ENCODE results near the gene NLRX1.

Gene NLRX1

DNA sequence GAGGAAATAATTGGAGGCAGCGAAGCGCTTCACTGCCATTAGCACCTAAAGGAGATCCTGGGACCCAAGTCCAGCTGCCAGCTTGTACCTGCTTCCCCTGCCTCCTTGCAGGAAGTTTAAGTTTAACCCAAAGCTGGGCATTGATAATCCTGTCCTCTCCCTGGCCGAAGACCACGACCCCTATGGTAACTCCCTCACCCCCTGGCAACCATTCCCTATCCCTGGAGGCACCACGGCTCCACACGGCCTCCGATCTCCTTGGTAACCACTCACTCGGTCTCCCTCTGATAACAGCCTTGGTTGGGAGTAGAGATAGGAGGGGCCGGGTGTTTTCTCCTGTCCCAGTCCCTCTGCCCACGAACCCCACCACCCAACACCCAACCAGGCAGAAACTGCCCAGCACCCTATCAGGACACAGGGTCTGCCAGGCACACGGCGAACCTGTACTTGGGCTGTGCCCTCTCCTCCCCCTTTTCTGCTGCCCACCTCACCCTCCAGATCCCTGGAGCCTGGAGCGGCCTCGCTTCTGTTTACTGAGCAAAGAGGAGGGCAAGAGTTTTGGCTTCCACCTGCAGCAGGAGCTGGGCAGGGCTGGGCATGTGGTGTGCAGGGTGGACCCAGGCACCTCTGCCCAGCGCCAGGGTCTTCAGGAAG lies 17.6 kb downstream of the NLRX1 start:
- Histone ChIP-seq H3K9me2 (ENCODE audit: low read depth, low read length) (no peaks in the 10 kb centered on the region), H3K27me3 (ENCODE audit: insufficient read depth, low read length) (no peaks in the 10 kb centered on the region), H3K4me1 (ENCODE audit: insufficient read depth, low read length, severe bottlenecking) (no peaks in the 10 kb centered on the region), H3K4me2 (ENCODE audit: low read length) (no peak overlapping the region), H3K36me3 (ENCODE audit: insufficient read depth, low read length) (no peaks in the 10 kb centered on the region), H3K4me3 (ENCODE audit: low read depth, low read length, poor library complexity, severe bottlenecking) (no peak overlapping the region), H4K20me1 (ENCODE audit: insufficient read depth, low read length) (no peaks in the 10 kb centered on the region), H3F3A (ENCODE audit: insufficient read depth, low read length) (no peaks in the 10 kb centered on the region), H3K9ac (ENCODE audit: low read length) (no peak overlapping the region), H2AFZ (ENCODE audit: low read length) (no peak overlapping the region), H3K27ac (ENCODE audit: low read depth, low read length, poor library complexity, severe bottlenecking) (no peak overlapping the region), H3K9me3 (ENCODE audit: low read length) (no peaks in the 10 kb centered on the region), H3K79me2 (ENCODE audit: insufficient read depth, low read length) (no peaks in the 10 kb centered on the region)
- TF ChIP-seq, protein P1, sequence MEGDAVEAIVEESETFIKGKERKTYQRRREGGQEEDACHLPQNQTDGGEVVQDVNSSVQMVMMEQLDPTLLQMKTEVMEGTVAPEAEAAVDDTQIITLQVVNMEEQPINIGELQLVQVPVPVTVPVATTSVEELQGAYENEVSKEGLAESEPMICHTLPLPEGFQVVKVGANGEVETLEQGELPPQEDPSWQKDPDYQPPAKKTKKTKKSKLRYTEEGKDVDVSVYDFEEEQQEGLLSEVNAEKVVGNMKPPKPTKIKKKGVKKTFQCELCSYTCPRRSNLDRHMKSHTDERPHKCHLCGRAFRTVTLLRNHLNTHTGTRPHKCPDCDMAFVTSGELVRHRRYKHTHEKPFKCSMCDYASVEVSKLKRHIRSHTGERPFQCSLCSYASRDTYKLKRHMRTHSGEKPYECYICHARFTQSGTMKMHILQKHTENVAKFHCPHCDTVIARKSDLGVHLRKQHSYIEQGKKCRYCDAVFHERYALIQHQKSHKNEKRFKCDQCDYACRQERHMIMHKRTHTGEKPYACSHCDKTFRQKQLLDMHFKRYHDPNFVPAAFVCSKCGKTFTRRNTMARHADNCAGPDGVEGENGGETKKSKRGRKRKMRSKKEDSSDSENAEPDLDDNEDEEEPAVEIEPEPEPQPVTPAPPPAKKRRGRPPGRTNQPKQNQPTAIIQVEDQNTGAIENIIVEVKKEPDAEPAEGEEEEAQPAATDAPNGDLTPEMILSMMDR (IDR thresholded peaks at IDR 0.05; ENCODE audit: low read length), result no peak
- TF ChIP-seq EZH2 (IDR thresholded peaks at IDR 0.05; ENCODE audit: borderline replicate concordance, low read length), result no peak

DNA sequence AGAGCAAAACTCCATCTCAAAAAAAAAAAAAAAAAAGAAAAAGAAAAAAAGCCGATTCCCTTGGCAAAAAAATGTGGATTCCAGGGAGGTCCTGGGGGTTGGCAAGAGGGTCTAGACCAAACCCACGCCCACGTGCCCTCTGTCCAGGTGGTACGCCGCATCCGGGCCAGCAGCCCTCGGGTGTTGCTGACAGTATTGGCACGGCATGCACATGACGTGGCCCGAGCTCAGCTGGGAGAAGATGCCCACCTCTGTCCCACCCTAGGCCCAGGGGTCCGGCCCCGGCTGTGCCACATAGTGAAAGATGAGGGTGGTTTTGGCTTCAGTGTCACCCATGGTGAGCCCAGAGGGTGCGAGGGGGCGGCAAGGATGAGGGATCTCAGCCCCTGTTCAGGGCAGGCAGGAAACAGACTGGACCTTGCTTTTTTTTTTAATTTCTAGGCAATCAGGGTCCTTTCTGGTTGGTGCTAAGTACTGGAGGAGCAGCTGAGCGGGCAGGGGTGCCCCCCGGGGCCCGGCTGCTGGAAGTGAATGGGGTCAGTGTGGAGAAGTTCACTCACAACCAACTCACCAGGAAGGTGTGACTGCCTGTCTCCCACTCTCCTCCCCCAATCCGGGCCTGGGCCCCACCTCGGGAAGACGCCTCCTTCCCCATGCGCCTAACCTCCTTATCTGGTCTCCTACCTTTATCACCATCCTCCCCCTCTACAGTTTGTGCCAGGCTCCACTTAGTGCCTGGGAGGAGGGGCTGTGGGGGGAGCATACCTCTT lies 18.8 kb downstream of the NLRX1 start:
- no peaks in the 10 kb centered on the region for H3F3A ChIP-seq (ENCODE audit: insufficient read depth, low read length)
- no peak overlapping the region for H3K4me3 ChIP-seq (ENCODE audit: low read depth, low read length, poor library complexity, severe bottlenecking)
- H3K79me2 ChIP-seq (ENCODE audit: insufficient read depth, low read length), result no peaks in the 10 kb centered on the region
- H3K9me3 ChIP-seq (ENCODE audit: low read length), result no peaks in the 10 kb centered on the region
- no peaks in the 10 kb centered on the region for H3K4me1 ChIP-seq (ENCODE audit: insufficient read depth, low read length, severe bottlenecking)
- TF ChIP-seq, protein P1 (IDR thresholded peaks at IDR 0.05; ENCODE audit: low read length), result no peak
- no peak for TF ChIP-seq EZH2 (IDR thresholded peaks at IDR 0.05; ENCODE audit: borderline replicate concordance, low read length)
- no peak overlapping the region for H2AFZ ChIP-seq (ENCODE audit: low read length)
- no peak overlapping the region for H3K4me2 ChIP-seq (ENCODE audit: low read length)
- no peaks in the 10 kb centered on the region for H3K36me3 ChIP-seq (ENCODE audit: insufficient read depth, low read length)
- no peaks in the 10 kb centered on the region for H3K9me2 ChIP-seq (ENCODE audit: low read depth, low read length)
- H3K27ac ChIP-seq (ENCODE audit: low read depth, low read length, poor library complexity, severe bottlenecking), result no peak overlapping the region
- H4K20me1 ChIP-seq (ENCODE audit: insufficient read depth, low read length), result no peaks in the 10 kb centered on the region
- no peaks in the 10 kb centered on the region for H3K27me3 ChIP-seq (ENCODE audit: insufficient read depth, low read length)
- no peak overlapping the region for H3K9ac ChIP-seq (ENCODE audit: low read length)

GRCh38 chr11:119188067-119188466 lies 19.5 kb downstream of the NLRX1 start:
- H3K4me3 ChIP-seq (ENCODE audit: low read depth, low read length, poor library complexity, severe bottlenecking), result no peak overlapping the region
- no peaks in the 10 kb centered on the region for H3K9me3 ChIP-seq (ENCODE audit: low read length)
- no peak overlapping the region for H3K27ac ChIP-seq (ENCODE audit: low read depth, low read length, poor library complexity, severe bottlenecking)
- no peak overlapping the region for H3K4me2 ChIP-seq (ENCODE audit: low read length)
- H3F3A ChIP-seq (ENCODE audit: insufficient read depth, low read length), result no peaks in the 10 kb centered on the region
- H3K36me3 ChIP-seq (ENCODE audit: insufficient read depth, low read length), result no peaks in the 10 kb centered on the region
- H3K4me1 ChIP-seq (ENCODE audit: insufficient read depth, low read length, severe bottlenecking), result no peaks in the 10 kb centered on the region
- H3K27me3 ChIP-seq (ENCODE audit: insufficient read depth, low read length), result 0 out of 2 replicates have a peak, but pooled peaks cover 3% of the 10 kb centered on the region
- H2AFZ ChIP-seq (ENCODE audit: low read length), result no peak overlapping the region
- H3K9ac ChIP-seq (ENCODE audit: low read length), result no peak overlapping the region
- TF ChIP-seq, protein P1 (IDR thresholded peaks at IDR 0.05; ENCODE audit: low read length), result no peak
- no peak for TF ChIP-seq EZH2 (IDR thresholded peaks at IDR 0.05; ENCODE audit: borderline replicate concordance, low read length)
- no peaks in the 10 kb centered on the region for H3K79me2 ChIP-seq (ENCODE audit: insufficient read depth, low read length)
- no peaks in the 10 kb centered on the region for H3K9me2 ChIP-seq (ENCODE audit: low read depth, low read length)
- H4K20me1 ChIP-seq (ENCODE audit: insufficient read depth, low read length), result no peaks in the 10 kb centered on the region
